Liver (tissue), 9 donors: ENCODE results near the gene DLG4. TPM values are rescaled to one million over a fixed set of nuclear protein-coding genes. Genes with fewer than 3 reads are reported as not detected.

Experiments used
- DNase-seq: peaks from one replicate; pipeline ENCODE4 v3.0.0-alpha.2; 2017; ENCODE audit warnings: low spot score
- H3K27ac ChIP-seq, 2 donors: one replicate each; pipeline ENCODE4 v1.7.0; 2013; ENCODE audit warnings: inconsistent platforms in 2 of 2, low read length in 2 of 2, control low read depth in 1 of 2, low read depth in 1 of 2, mild to moderate bottlenecking in 1 of 2
- H3K27me3 ChIP-seq, 4 donors: one replicate each; pipeline versions ENCODE4 v1.6.1 to v1.7.0; 2013; ENCODE audit warnings: low read length in 3 of 4, inconsistent platforms in 1 of 4, mild to moderate bottlenecking in 1 of 4, moderate library complexity in 1 of 4; ENCODE audit not compliant: control insufficient read depth in 4 of 4, insufficient read depth in 4 of 4
- H3K36me3 ChIP-seq, 4 donors: one replicate each; pipeline versions ENCODE4 v1.6.1 to v1.7.0; 2013; ENCODE audit warnings: low read length in 3 of 4, mild to moderate bottlenecking in 3 of 4, low read depth in 1 of 4, moderate library complexity in 1 of 4; ENCODE audit not compliant: control insufficient read depth in 4 of 4, insufficient read depth in 3 of 4
- H3K4me1 ChIP-seq, 4 donors: one replicate each; pipeline versions ENCODE4 v1.6.1 to v1.7.0; 2013; ENCODE audit warnings: low read length in 3 of 4, mild to moderate bottlenecking in 3 of 4, moderate library complexity in 1 of 4; ENCODE audit not compliant: control insufficient read depth in 4 of 4, insufficient read depth in 4 of 4
- H3K4me3 ChIP-seq, 3 donors: one replicate each; pipeline versions ENCODE4 v1.6.1 to v1.7.0; 2013; ENCODE audit warnings: low read length in 3 of 3, control low read depth in 1 of 3, low read depth in 1 of 3, mild to moderate bottlenecking in 1 of 3
- H3K9ac ChIP-seq, 2 donors: one replicate each; pipeline ENCODE4 v1.7.0; 2013; ENCODE audit warnings: low read length in 2 of 2, mild to moderate bottlenecking in 2 of 2, moderate library complexity in 2 of 2, control low read depth in 1 of 2, low read depth in 1 of 2
- H3K9me3 ChIP-seq, 4 donors: one replicate each; pipeline versions ENCODE4 v1.6.1 to v1.7.0; 2013; ENCODE audit warnings: low read length in 3 of 4; ENCODE audit not compliant: control insufficient read depth in 4 of 4
- EGR1 ChIP-seq, 2 donors: IDR thresholded peaks; 2 replicates each; pipeline ENCODE4 v1.6.1; 2016 to 2018; ENCODE audit warnings: antibody characterized with exemption in 2 of 2, low read depth in 2 of 2
- FOXA1 ChIP-seq: IDR thresholded peaks from 2 replicates; pipeline ENCODE4 v1.6.1; 2016; ENCODE audit warnings: antibody characterized with exemption
- FOXA2 ChIP-seq: IDR thresholded peaks from 2 replicates; pipeline ENCODE4 v1.6.1; 2016; ENCODE audit warnings: antibody characterized with exemption
- GABPA ChIP-seq, 2 donors: IDR thresholded peaks in 1 of 2; conservative IDR thresholded peaks in 1 of 2; 2 replicates each; pipeline ENCODE4 v1.6.1; 2016; ENCODE audit warnings: antibody characterized with exemption in 2 of 2, mild to moderate bottlenecking in 1 of 2, moderate library complexity in 1 of 2
- HNF4A ChIP-seq, 2 donors: conservative IDR thresholded peaks; 2 replicates each; pipeline ENCODE4 v1.6.1; 2016; ENCODE audit warnings: antibody characterized with exemption in 2 of 2, mild to moderate bottlenecking in 2 of 2
- HNF4G ChIP-seq: IDR thresholded peaks from 2 replicates; pipeline ENCODE4 v1.6.1; 2016; ENCODE audit warnings: antibody characterized with exemption
- JUND ChIP-seq, 2 donors: IDR thresholded peaks; 2 replicates each; pipeline ENCODE4 v1.6.1; 2016; ENCODE audit warnings: antibody characterized with exemption in 2 of 2
- NR2F2 ChIP-seq: IDR thresholded peaks from 2 replicates; pipeline ENCODE4 v1.6.1; 2016; ENCODE audit warnings: antibody characterized with exemption
- RAD21 ChIP-seq, 2 donors: IDR thresholded peaks; 2 replicates each; pipeline ENCODE4 v1.6.1; 2016; ENCODE audit warnings: antibody characterized with exemption in 2 of 2, mild to moderate bottlenecking in 2 of 2
- RXRA ChIP-seq, 2 donors: IDR thresholded peaks; 2 replicates each; pipeline ENCODE4 v1.6.1; 2017 to 2018; ENCODE audit warnings: antibody characterized with exemption in 2 of 2, mild to moderate bottlenecking in 1 of 2
- SP1 ChIP-seq: IDR thresholded peaks from 2 replicates; pipeline ENCODE4 v1.6.1; 2018; ENCODE audit warnings: antibody characterized with exemption, mild to moderate bottlenecking
- TAF1 ChIP-seq: conservative IDR thresholded peaks from 2 replicates; pipeline ENCODE4 v1.6.1; 2016; ENCODE audit warnings: antibody characterized with exemption, mild to moderate bottlenecking
- YY1 ChIP-seq: IDR thresholded peaks from 2 replicates; pipeline ENCODE4 v1.6.1; 2016; ENCODE audit warnings: antibody characterized with exemption, mild to moderate bottlenecking
- WGBS: extraction: QIAGEN DNeasy Blood & Tissue Kit; methylation state at CpG from one replicate; pipeline ENCODE4 v1.1.7; 2013; 5-methylcytosine and 5-hydroxymethylcytosine counted together
- polyA plus RNA-seq, 2 donors: library from polyadenylated mRNA; stranded (reverse) in 1 of 2; unstranded in 1 of 2; fragments of 200-250 nt in 1 of 2; fragments of >200 nt in 1 of 2; fragmentation: Nextera tagmentation in 1 of 2; extraction: Ambion mirVana in 1 of 2; gene quantifications; one replicate each; pipeline versions ENCODE4 v1.2.1 to v1.2.3, GENCODE V29; 2013 to 2015
- total RNA-seq, 2 donors: library from RNA; depleted of rRNA; stranded (reverse); fragments of >200 nt; gene quantifications; one replicate each; pipeline ENCODE4 v1.2.3, GENCODE V29; 2014
- TF ChIP-seq, protein P1 (sequence below): IDR thresholded peaks from 2 replicates; pipeline ENCODE4 v1.6.1; 2016; ENCODE audit warnings: antibody characterized with exemption, mild to moderate bottlenecking
- TF ChIP-seq, protein P2 (sequence below): IDR thresholded peaks from 2 replicates; pipeline ENCODE4 v1.6.1; 2016; ENCODE audit warnings: antibody characterized with exemption
- TF ChIP-seq, protein P3 (sequence below): IDR thresholded peaks from 2 replicates; pipeline ENCODE4 v1.6.1; 2016; ENCODE audit warnings: antibody characterized with exemption
- TF ChIP-seq, protein P4 (sequence below): fragments of 150-350 bp; IDR thresholded peaks from 2 replicates; pipeline ENCODE4 v1.5.1; 2017; ENCODE audit warnings: improper control_type of control experiment, low read depth, low read length; ENCODE audit not compliant: missing input control
- TF ChIP-seq, protein P5 (sequence below): IDR thresholded peaks from 2 replicates; pipeline ENCODE4 v1.6.1; 2016; ENCODE audit warnings: antibody characterized with exemption
- donor health status: healthy.
- donor health status: healthy.
- donor health status: healthy.
- donor health status: healthy.
- donor health status: healthy.

DLG4 gene
- total and polyA plus RNA-seq, 4 donors = 0.40 to 5.7 (median 1.9) TPM

DNA sequence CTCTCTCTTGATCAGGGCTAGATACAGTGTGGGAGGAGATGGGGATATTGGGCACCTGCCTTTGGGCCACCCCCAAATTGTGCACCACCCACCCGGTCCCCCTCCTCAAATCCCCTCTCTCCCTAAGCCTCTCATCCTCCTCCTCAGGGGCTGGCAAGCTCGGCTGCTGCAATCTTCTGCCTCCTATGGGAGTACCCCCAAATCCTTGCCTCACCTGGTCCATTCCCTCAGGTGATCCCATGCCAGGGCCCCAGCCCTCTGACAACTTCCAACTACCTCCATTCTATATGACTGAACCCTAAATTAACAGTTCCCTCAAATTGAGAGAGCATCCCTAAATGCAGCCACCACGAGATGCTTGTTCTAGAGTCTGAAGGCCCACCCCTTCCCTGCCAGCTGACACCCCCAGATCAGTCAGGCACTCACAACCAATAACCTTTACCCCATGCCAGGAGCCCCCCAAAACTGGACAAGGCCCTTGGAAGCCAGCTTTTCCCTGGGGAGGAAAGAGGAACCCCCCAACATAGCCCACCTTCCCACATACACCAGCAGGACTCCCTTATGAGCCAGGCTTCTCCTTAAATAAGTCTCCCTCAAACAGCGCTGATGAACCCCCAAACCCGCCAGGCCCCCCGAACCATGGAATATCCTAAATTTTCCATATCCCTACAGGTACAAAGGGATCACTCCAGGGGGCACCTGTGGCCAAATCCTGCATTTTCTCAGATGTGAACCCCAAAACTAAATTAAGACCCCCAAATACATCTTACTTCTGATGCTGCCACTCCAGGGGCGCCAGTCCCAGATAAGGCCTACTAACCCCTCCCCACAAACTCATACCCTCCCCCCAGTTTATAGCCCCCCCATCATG, 3.2 kb downstream of the DLG4 start:
- H3K4me3 ChIP-seq = peak overlapping the region in 1 of 3 donors; percentile 33
- TF ChIP-seq FOXA2 (no peak), EGR1 (IDR thresholded peaks at IDR 0.05; ENCODE audit: low read depth in 2 of 2) (no peak), YY1 (no peak), HNF4G (no peak), SP1 (no peak), HNF4A (conservative IDR thresholded peaks at IDR 0.05) (no peak), FOXA1 (no peak), RAD21 (IDR thresholded peaks at IDR 0.05) (no peak), JUND (IDR thresholded peaks at IDR 0.05) (no peak), NR2F2 (no peak), TAF1 (no peak), RXRA (IDR thresholded peaks at IDR 0.05) (no peak), GABPA (IDR thresholded peaks at IDR 0.05 in 1 of 2, conservative IDR thresholded peaks at IDR 0.05 in 1 of 2) (no peak)
- TF ChIP-seq, protein P1, sequence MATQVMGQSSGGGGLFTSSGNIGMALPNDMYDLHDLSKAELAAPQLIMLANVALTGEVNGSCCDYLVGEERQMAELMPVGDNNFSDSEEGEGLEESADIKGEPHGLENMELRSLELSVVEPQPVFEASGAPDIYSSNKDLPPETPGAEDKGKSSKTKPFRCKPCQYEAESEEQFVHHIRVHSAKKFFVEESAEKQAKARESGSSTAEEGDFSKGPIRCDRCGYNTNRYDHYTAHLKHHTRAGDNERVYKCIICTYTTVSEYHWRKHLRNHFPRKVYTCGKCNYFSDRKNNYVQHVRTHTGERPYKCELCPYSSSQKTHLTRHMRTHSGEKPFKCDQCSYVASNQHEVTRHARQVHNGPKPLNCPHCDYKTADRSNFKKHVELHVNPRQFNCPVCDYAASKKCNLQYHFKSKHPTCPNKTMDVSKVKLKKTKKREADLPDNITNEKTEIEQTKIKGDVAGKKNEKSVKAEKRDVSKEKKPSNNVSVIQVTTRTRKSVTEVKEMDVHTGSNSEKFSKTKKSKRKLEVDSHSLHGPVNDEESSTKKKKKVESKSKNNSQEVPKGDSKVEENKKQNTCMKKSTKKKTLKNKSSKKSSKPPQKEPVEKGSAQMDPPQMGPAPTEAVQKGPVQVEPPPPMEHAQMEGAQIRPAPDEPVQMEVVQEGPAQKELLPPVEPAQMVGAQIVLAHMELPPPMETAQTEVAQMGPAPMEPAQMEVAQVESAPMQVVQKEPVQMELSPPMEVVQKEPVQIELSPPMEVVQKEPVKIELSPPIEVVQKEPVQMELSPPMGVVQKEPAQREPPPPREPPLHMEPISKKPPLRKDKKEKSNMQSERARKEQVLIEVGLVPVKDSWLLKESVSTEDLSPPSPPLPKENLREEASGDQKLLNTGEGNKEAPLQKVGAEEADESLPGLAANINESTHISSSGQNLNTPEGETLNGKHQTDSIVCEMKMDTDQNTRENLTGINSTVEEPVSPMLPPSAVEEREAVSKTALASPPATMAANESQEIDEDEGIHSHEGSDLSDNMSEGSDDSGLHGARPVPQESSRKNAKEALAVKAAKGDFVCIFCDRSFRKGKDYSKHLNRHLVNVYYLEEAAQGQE = no peak
- TF ChIP-seq, protein P2, sequence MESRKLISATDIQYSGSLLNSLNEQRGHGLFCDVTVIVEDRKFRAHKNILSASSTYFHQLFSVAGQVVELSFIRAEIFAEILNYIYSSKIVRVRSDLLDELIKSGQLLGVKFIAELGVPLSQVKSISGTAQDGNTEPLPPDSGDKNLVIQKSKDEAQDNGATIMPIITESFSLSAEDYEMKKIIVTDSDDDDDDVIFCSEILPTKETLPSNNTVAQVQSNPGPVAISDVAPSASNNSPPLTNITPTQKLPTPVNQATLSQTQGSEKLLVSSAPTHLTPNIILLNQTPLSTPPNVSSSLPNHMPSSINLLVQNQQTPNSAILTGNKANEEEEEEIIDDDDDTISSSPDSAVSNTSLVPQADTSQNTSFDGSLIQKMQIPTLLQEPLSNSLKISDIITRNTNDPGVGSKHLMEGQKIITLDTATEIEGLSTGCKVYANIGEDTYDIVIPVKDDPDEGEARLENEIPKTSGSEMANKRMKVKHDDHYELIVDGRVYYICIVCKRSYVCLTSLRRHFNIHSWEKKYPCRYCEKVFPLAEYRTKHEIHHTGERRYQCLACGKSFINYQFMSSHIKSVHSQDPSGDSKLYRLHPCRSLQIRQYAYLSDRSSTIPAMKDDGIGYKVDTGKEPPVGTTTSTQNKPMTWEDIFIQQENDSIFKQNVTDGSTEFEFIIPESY = no peak
- TF ChIP-seq, protein P3, sequence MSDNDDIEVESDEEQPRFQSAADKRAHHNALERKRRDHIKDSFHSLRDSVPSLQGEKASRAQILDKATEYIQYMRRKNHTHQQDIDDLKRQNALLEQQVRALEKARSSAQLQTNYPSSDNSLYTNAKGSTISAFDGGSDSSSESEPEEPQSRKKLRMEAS = no peak
- TF ChIP-seq, protein P4, sequence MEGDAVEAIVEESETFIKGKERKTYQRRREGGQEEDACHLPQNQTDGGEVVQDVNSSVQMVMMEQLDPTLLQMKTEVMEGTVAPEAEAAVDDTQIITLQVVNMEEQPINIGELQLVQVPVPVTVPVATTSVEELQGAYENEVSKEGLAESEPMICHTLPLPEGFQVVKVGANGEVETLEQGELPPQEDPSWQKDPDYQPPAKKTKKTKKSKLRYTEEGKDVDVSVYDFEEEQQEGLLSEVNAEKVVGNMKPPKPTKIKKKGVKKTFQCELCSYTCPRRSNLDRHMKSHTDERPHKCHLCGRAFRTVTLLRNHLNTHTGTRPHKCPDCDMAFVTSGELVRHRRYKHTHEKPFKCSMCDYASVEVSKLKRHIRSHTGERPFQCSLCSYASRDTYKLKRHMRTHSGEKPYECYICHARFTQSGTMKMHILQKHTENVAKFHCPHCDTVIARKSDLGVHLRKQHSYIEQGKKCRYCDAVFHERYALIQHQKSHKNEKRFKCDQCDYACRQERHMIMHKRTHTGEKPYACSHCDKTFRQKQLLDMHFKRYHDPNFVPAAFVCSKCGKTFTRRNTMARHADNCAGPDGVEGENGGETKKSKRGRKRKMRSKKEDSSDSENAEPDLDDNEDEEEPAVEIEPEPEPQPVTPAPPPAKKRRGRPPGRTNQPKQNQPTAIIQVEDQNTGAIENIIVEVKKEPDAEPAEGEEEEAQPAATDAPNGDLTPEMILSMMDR = no peak
- TF ChIP-seq, protein P5, sequence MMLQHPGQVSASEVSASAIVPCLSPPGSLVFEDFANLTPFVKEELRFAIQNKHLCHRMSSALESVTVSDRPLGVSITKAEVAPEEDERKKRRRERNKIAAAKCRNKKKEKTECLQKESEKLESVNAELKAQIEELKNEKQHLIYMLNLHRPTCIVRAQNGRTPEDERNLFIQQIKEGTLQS = no peak
- DNase-seq = no peak
- no peaks in the 10 kb centered on the region for H3K27me3 ChIP-seq
- no peak overlapping the region for H3K27ac ChIP-seq
- H3K9ac ChIP-seq = no peak overlapping the region
- peaks cover 11 to 42% (median 32%) of the 10 kb centered on the region in 4 donors for H3K4me1 ChIP-seq
- no peaks in the 10 kb centered on the region for H3K9me3 ChIP-seq
- H3K36me3 ChIP-seq = peaks cover 0 to 6% (median 2%) of the 10 kb centered on the region in 4 donors
- WGBS = 40% methylated on average over 7 of the region's 7 CpGs
